Panc1 (cell line): ENCODE measurements around the gene COL13A1.

Experiments
- CTCF ChIP-seq: fragments of 450-650 bp; IDR thresholded peaks from 2 replicates; pipeline ENCODE4 v1.5.1; 2017; ENCODE audit warnings: mild to moderate bottlenecking
- POLR2AphosphoS5 ChIP-seq: IDR thresholded peaks from 2 replicates; pipeline ENCODE4 v1.6.1; 2012; ENCODE audit warnings: mild to moderate bottlenecking, low read depth, low read length, moderate library complexity
- REST ChIP-seq, 2 experiments: IDR thresholded peaks; 2 replicates each; pipeline ENCODE4 v1.6.1; 2011 to 2012; ENCODE audit warnings: low read depth in 2 of 2, control low read depth in 1 of 2, low read length in 1 of 2, mild to moderate bottlenecking in 1 of 2, moderate library complexity in 1 of 2; ENCODE audit not compliant: insufficient read depth in 1 of 2
- SIN3A ChIP-seq: IDR thresholded peaks from 2 replicates; pipeline ENCODE4 v1.6.1; 2012; ENCODE audit warnings: low read depth, mild to moderate bottlenecking, low read length, moderate library complexity, borderline replicate concordance; ENCODE audit not compliant: insufficient read depth

GRCh38 chr10:69893271-69893900 lies 91.7 kb downstream of the COL13A1 start:
- TF ChIP-seq CTCF (no peak), POLR2AphosphoS5 (no peak), SIN3A (no peak), REST (IDR thresholded peaks at IDR 0.05; ENCODE audit: insufficient read depth in 1 of 2, low read depth in 2 of 2, low read length in 1 of 2) (no peak)
